Peyer's patch (tissue), 4 donors: ENCODE measurements around the gene ADGRG3.

Source experiments
- CTCF ChIP-seq, 6 experiments: fragments of 450-650 bp in 4 of 6; fragments of 200-600 bp in 2 of 6; sonication (generic) in 1 of 6; IDR thresholded peaks; one replicate each; pipeline ENCODE4 v1.5.1; 2017 to 2019; ENCODE audit warnings: antibody characterized with exemption in 6 of 6, mild to moderate bottlenecking in 3 of 6, moderate library complexity in 1 of 6
- POLR2A ChIP-seq, 2 donors: fragments of 450-650 bp; IDR thresholded peaks; one replicate each; pipeline ENCODE4 v1.5.1; 2017; ENCODE audit warnings: antibody characterized with exemption in 2 of 2, mild to moderate bottlenecking in 2 of 2, moderate library complexity in 2 of 2

- TF ChIP-seq CTCF (IDR thresholded peaks at IDR 0.05) (no peak), POLR2A (IDR thresholded peaks at IDR 0.05) (no peak)
Observed at GRCh38 chr16:57697896-57698537, 29.9 kb downstream of the ADGRG3 start.
